SK-N-SH treated with all-trans-retinoic acid at 6 μM for 48 hours (cell line): ENCODE data around the gene HDGFL2.

Experiments
- ATAC-seq: fragments of 200-7000 bp; cut with Tn5 transposase; 3 replicates; pipeline ENCODE4 v1.9.1; 2020; ENCODE audit warnings: mild to moderate bottlenecking, moderate library complexity
- ARNTL ChIP-seq: fragments of 450-650 bp; formaldehyde crosslinking; IDR thresholded peaks from 2 replicates; pipeline ENCODE4 v1.5.0; 2020; ENCODE audit warnings: low read depth, mild to moderate bottlenecking, moderate library complexity, borderline replicate concordance
- BACH2 ChIP-seq: fragments of 250-450 bp; sonication (Bioruptor Pico); IDR thresholded peaks from 2 replicates; pipeline ENCODE4 v1.9.0; 2021; ENCODE audit warnings: mild to moderate bottlenecking, borderline replicate concordance
- CREB5 ChIP-seq: fragments of 250-450 bp; sonication (Bioruptor Pico); IDR thresholded peaks from 2 replicates; pipeline ENCODE4 v1.5.1; 2020; ENCODE audit warnings: low read depth, mild to moderate bottlenecking, moderate library complexity
- CSDC2 ChIP-seq: fragments of 250-450 bp; sonication (Bioruptor Pico); IDR thresholded peaks from 2 replicates; pipeline ENCODE4 v1.5.0; 2020; ENCODE audit warnings: mild to moderate bottlenecking, moderate library complexity
- CSRNP3 ChIP-seq: fragments of 250-450 bp; sonication (Bioruptor Pico); IDR thresholded peaks from 2 replicates; pipeline ENCODE4 v1.5.1; 2021; ENCODE audit warnings: mild to moderate bottlenecking, moderate library complexity
- ESRRG ChIP-seq: fragments of 250-450 bp; sonication (Bioruptor Pico); IDR thresholded peaks from 2 replicates; pipeline ENCODE4 v1.6.1; 2021; ENCODE audit warnings: mild to moderate bottlenecking
- ISL1 ChIP-seq: fragments of 250-450 bp; sonication (Bioruptor Pico); IDR thresholded peaks from 2 replicates; pipeline ENCODE4 v2.1.2; 2022; ENCODE audit warnings: mild to moderate bottlenecking, moderate library complexity
- OSR1 ChIP-seq: fragments of 250-450 bp; sonication (Bioruptor Pico); IDR thresholded peaks from 2 replicates; pipeline ENCODE4 v1.8.0; 2022; ENCODE audit warnings: moderate library complexity, mild to moderate bottlenecking, inconsistent platforms
- PATZ1 ChIP-seq: fragments of 250-450 bp; sonication (Bioruptor Pico); IDR thresholded peaks from 2 replicates; pipeline ENCODE4 v1.8.0; 2020; ENCODE audit warnings: mild to moderate bottlenecking, moderate library complexity, borderline replicate concordance
- POU6F1 ChIP-seq: fragments of 250-450 bp; sonication (Bioruptor Pico); IDR thresholded peaks from 2 replicates; pipeline ENCODE4 v1.8.0; 2021; ENCODE audit warnings: low read depth, mild to moderate bottlenecking, moderate library complexity, borderline replicate concordance
- PPARA ChIP-seq: fragments of 250-450 bp; sonication (Bioruptor Pico); IDR thresholded peaks from 2 replicates; pipeline ENCODE4 v1.5.0; 2020; ENCODE audit warnings: mild to moderate bottlenecking, borderline replicate concordance
- RARB ChIP-seq: fragments of 250-450 bp; sonication (Bioruptor Pico); IDR thresholded peaks from 2 replicates; pipeline ENCODE4 v1.8.0; 2021; ENCODE audit warnings: mild to moderate bottlenecking, moderate library complexity
- SNAI2 ChIP-seq: fragments of 250-450 bp; sonication (Bioruptor Pico); IDR thresholded peaks from 2 replicates; pipeline ENCODE4 v1.5.0; 2020; ENCODE audit warnings: mild to moderate bottlenecking, moderate library complexity
- TCF4 ChIP-seq: fragments of 250-450 bp; sonication (Bioruptor Pico); IDR thresholded peaks from 2 replicates; pipeline ENCODE4 v1.8.0; 2021; ENCODE audit warnings: mild to moderate bottlenecking, moderate library complexity, borderline replicate concordance
- ZC3H10 ChIP-seq: fragments of 250-450 bp; sonication (Bioruptor Pico); IDR thresholded peaks from 2 replicates; pipeline ENCODE4 v1.5.1; 2021; ENCODE audit warnings: mild to moderate bottlenecking, moderate library complexity
- ZFP30 ChIP-seq: fragments of 450-650 bp; formaldehyde crosslinking; IDR thresholded peaks from 2 replicates; pipeline ENCODE4 v1.5.0; 2022; ENCODE audit warnings: mild to moderate bottlenecking, moderate library complexity
- ZNF565 ChIP-seq: fragments of 450-650 bp; formaldehyde crosslinking; conservative IDR thresholded peaks from 2 replicates; pipeline ENCODE4 v1.5.0; 2020; ENCODE audit warnings: low read depth, mild to moderate bottlenecking, moderate library complexity
- ZNF70 ChIP-seq: fragments of 450-650 bp; formaldehyde crosslinking; IDR thresholded peaks from 2 replicates; pipeline ENCODE4 v1.5.0; 2020; ENCODE audit warnings: mild to moderate bottlenecking, moderate library complexity
- ZNF8 ChIP-seq: fragments of 450-650 bp; formaldehyde crosslinking; IDR thresholded peaks from 2 replicates; pipeline ENCODE4 v1.5.0; 2020; ENCODE audit warnings: mild to moderate bottlenecking, moderate library complexity

The HDGFL2 gene

GRCh38 chr19:4493104-4493928 is 21.2 kb downstream of the HDGFL2 start (continued):
- no peak for TF ChIP-seq BACH2 (CRISPR knock-in tag)
- TF ChIP-seq TCF4 (CRISPR knock-in tag), result no peak
- TF ChIP-seq ZNF565 (CRISPR knock-in tag), result no peak
- no peak for TF ChIP-seq ZNF8

- ATAC-seq, result no peak
- TF ChIP-seq ARNTL (no peak), RARB (CRISPR knock-in tag) (no peak), ZNF565 (CRISPR knock-in tag) (no peak), TCF4 (CRISPR knock-in tag) (no peak), PPARA (CRISPR knock-in tag) (no peak), CSDC2 (no peak), CSRNP3 (CRISPR knock-in tag) (no peak), ZC3H10 (CRISPR knock-in tag) (no peak), ESRRG (CRISPR knock-in tag) (no peak), ZNF70 (no peak), SNAI2 (CRISPR knock-in tag) (no peak), ZFP30 (no peak), ISL1 (CRISPR knock-in tag) (no peak)
Measured at GRCh38 chr19:4493929-4494690, 22.0 kb downstream of the HDGFL2 start.

GRCh38 chr19:4494691-4495064 is 22.6 kb downstream of the HDGFL2 start:
- no peak for TF ChIP-seq ISL1 (CRISPR knock-in tag)
- no peak for TF ChIP-seq POU6F1 (CRISPR knock-in tag)
- no peak for TF ChIP-seq RARB (CRISPR knock-in tag)
- TF ChIP-seq ZFP30, result no peak
- ATAC-seq, result no peak

GRCh38 chr19:4495471-4495870 is 23.4 kb downstream of the HDGFL2 start:
- ATAC-seq, result no peak
- TF ChIP-seq PATZ1 (CRISPR knock-in tag) (no peak), OSR1 (CRISPR knock-in tag) (no peak), ZNF8 (no peak), CREB5 (CRISPR knock-in tag) (no peak)

GRCh38 chr19:4496304-4496703 is 24.2 kb downstream of the HDGFL2 start:
- ATAC-seq, result no peak

More at GRCh38 chr19:4496304-4496703, 24.2 kb downstream of the HDGFL2 start:
- TF ChIP-seq OSR1 (CRISPR knock-in tag), result no peak
- TF ChIP-seq SNAI2 (CRISPR knock-in tag), result no peak
- no peak for TF ChIP-seq ZNF565 (CRISPR knock-in tag)
- TF ChIP-seq ARNTL, result no peak
